ENCODE data around the gene CLEC18C.

CLEC18C gene

DNA sequence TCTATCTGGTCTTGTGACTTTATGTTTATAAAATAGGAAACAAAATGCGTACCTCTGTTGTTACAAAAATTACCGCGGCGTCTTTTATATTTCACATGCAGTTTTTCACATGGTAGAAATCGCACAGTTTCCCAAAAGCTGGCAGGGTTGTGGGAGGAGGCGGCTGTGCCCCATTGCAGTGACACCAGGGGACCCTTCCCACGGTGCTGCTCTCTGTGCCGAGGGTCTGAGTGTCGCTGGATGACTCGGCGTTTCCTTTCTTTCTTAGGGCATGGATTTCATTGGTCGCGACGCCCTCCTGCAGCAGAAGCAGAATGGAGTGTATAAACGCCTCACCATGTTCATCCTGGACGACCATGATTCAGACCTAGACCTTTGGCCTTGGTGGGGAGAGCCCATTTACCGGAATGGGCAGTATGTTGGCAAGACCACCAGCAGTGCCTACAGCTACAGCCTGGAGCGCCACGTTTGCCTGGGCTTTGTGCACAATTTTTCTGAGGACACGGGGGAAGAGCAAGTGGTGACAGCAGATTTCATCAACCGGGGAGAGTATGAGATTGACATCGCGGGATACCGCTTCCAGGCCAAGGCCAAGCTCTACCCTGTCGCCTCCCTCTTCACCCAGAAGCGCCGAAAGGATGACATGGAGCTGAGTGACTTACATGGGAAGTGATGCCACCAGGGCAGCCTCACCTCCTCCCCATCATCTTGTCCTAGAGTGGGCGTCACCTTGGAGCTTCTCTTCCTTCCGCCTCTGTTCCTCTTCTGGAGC, 17.2 kb upstream of the CLEC18C start:
- Histone ChIP-seq H3K27ac (no peak overlapping the region), H3K27me3 (ENCODE audit: control insufficient read depth, insufficient read depth, low read length) (no peaks in the 10 kb centered on the region), H3K4me2 (ENCODE audit: low read length) (no peak overlapping the region), H3K9me3 (ENCODE audit: control insufficient read depth, low read length) (no peaks in the 10 kb centered on the region), H3K36me3 (ENCODE audit: control insufficient read depth, insufficient read depth, low read length) (no peaks in the 10 kb centered on the region), H2AFZ (no peak overlapping the region), H3K79me2 (peaks cover 2% of the 10 kb centered on the region), H3K9ac (no peak overlapping the region), H3K4me1 (peaks cover 7% of the 10 kb centered on the region), H3K4me3 (ENCODE audit: low read depth, low read length) (no peak overlapping the region)
- no peak for TF ChIP-seq CTCF (IDR thresholded peaks at IDR 0.05)

DNA sequence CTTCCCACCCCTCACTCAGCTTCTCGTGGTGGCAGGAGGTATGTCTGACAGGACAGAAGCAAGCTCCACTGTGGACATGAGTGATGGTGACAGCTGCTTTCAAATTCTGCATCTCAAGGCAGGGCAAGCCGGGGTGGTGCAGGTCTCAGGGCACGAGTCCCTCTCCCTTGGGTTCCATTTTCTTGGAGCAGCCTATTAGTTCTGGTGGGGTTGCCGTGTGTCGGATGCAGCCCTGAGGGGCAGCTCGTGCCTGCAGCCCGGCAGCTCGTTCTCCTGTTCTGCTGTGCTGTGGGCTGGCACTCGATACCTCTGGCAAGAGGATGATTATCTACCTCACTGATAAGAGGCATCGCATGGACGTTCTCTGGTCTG, 16.5 kb upstream of the CLEC18C start:
- no peaks in the 10 kb centered on the region for H3K4me1 ChIP-seq
- peaks cover 2% of the 10 kb centered on the region for H3K79me2 ChIP-seq
- no peaks in the 10 kb centered on the region for H3K9me3 ChIP-seq (ENCODE audit: control insufficient read depth, low read length)
- no peaks in the 10 kb centered on the region for H3K36me3 ChIP-seq (ENCODE audit: control insufficient read depth, insufficient read depth, low read length)
- H3K27ac ChIP-seq: no peak overlapping the region
- H3K9ac ChIP-seq: no peak overlapping the region
- H3K4me3 ChIP-seq (ENCODE audit: low read depth, low read length): no peak overlapping the region
- no peak overlapping the region for H3K4me2 ChIP-seq (ENCODE audit: low read length)
- no peak for TF ChIP-seq CTCF (IDR thresholded peaks at IDR 0.05)
- no peaks in the 10 kb centered on the region for H3K27me3 ChIP-seq (ENCODE audit: control insufficient read depth, insufficient read depth, low read length)
- H2AFZ ChIP-seq: no peak overlapping the region

GRCh38 chr16:70157477-70158260, 15.9 kb upstream of the CLEC18C start:
- no peak for TF ChIP-seq CTCF (IDR thresholded peaks at IDR 0.05)
- Histone ChIP-seq H3K27me3 (ENCODE audit: control insufficient read depth, insufficient read depth, low read length) (no peaks in the 10 kb centered on the region), H3K9ac (no peak overlapping the region), H3K9me3 (ENCODE audit: control insufficient read depth, low read length) (no peaks in the 10 kb centered on the region), H2AFZ (no peak overlapping the region), H3K27ac (no peak overlapping the region), H3K4me3 (ENCODE audit: low read depth, low read length) (no peak overlapping the region), H3K36me3 (ENCODE audit: control insufficient read depth, insufficient read depth, low read length) (no peaks in the 10 kb centered on the region), H3K79me2 (peaks cover 2% of the 10 kb centered on the region), H3K4me2 (ENCODE audit: low read length) (no peak overlapping the region), H3K4me1 (no peaks in the 10 kb centered on the region)

- TF ChIP-seq CTCF (IDR thresholded peaks at IDR 0.05): no peak
- Histone ChIP-seq H3K4me2 (ENCODE audit: low read length) (no peak overlapping the region), H3K79me2 (no peaks in the 10 kb centered on the region), H3K27ac (no peak overlapping the region), H3K4me3 (ENCODE audit: low read depth, low read length) (no peak overlapping the region), H3K27me3 (ENCODE audit: control insufficient read depth, insufficient read depth, low read length) (no peaks in the 10 kb centered on the region), H3K9me3 (ENCODE audit: control insufficient read depth, low read length) (no peaks in the 10 kb centered on the region), H3K4me1 (no peaks in the 10 kb centered on the region), H3K9ac (no peak overlapping the region), H3K36me3 (ENCODE audit: control insufficient read depth, insufficient read depth, low read length) (no peaks in the 10 kb centered on the region), H2AFZ (no peak overlapping the region)
These were observed 15.2 kb upstream of the CLEC18C start for GRCh38 chr16:70158261-70158939.

Data from parathyroid adenoma (tissue), 2 donors.